ENCODE results near the gene PXK.

DNA sequence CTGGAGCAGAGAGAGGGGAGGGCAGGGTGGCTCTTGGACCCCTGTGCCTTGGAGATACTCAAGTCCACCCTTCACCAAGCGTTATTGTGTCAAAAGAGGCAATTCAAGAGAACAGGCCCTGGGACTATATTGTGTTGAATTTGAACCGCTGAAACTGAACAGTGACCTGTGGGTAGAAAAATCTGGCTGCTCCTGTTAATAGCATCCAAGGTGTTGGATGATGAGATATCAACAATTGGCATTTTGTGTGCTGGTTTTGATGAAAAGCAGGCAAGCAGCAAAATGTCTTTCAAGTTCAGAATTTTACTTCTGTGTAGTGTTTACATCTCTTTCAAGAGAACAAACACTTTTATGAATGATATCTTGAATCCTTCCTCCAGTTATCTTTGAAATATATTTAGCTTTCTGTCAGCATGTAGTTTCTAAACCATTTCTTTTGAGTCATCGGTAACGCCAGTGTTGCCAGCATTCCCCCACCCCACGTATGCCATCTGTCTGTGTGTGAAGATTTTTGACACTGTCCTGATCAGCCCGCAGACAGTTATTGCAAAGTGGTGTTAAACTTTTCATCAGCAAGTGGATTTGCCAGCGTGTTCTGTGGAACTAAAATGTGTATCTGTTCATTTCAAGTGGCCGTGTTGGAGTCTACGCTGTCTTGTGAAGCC lies 66.1 kb downstream of the PXK start:
- TF ChIP-seq POLR2A (IDR thresholded peaks at IDR 0.05; ENCODE audit: low read length) (no peak), GATA1 (IDR thresholded peaks at IDR 0.05; ENCODE audit: low read depth, low read length) (no peak)

Measured in erythroblast (primary cell).